HG03097 (cell line): ENCODE results near the gene RRP36.

Experiments used
- ATAC-seq: cut with Tn5 transposase; IDR thresholded peaks from one replicate; pipeline ENCODE4 v1.9.1; 2021; ENCODE audit not compliant: unreplicated experiment, low FRiP score

The RRP36 gene

GRCh38 chr6:43060034-43060754 is 38.8 kb downstream of the RRP36 start:
- ATAC-seq, result no peak

GRCh38 chr6:43060755-43061633 is 39.6 kb downstream of the RRP36 start:
- ATAC-seq, result no peak

- no peak for ATAC-seq
Measured at GRCh38 chr6:43061861-43062260, 40.4 kb downstream of the RRP36 start.

- no peak for ATAC-seq
Measured at GRCh38 chr6:43062818-43063217, 41.4 kb downstream of the RRP36 start.

GRCh38 chr6:43070028-43070632 is 48.7 kb downstream of the RRP36 start:
- ATAC-seq, result no peak

GRCh38 chr6:43074847-43075669 is 53.6 kb downstream of the RRP36 start:
- no peak for ATAC-seq

- ATAC-seq, result no peak
Measured at GRCh38 chr6:43075670-43076463, 54.4 kb downstream of the RRP36 start, which contains the start of gene PTK7. PTK7 (plus strand) TSS chr6:43076314; CDS start chr6:43076489, 175 bp downstream.

- no peak for ATAC-seq
Measured at GRCh38 chr6:43076464-43077332, 55.3 kb downstream of the RRP36 start.

- ATAC-seq, result no peak
Measured at GRCh38 chr6:43077333-43077809, 55.9 kb downstream of the RRP36 start.

- no peak for ATAC-seq
Measured at GRCh38 chr6:43077981-43078511, 56.6 kb downstream of the RRP36 start.

- ATAC-seq, result no peak
Measured at GRCh38 chr6:43078691-43079090, 57.3 kb downstream of the RRP36 start.
